ENCODE data around the gene CRYBA1. TPM values are rescaled to one million over a fixed set of nuclear protein-coding genes. Genes with fewer than 3 reads are reported as not detected.

Gene CRYBA1
- polyA plus RNA-seq, 3 donors: not detected

- peak overlapping the region; percentile 75 to 95 (median 92) for H3K27ac Mint-ChIP-seq
- H3K9me3 Mint-ChIP-seq: no peaks in the 10 kb centered on the region
- intact Hi-C loops (cut with micrococcal nuclease): loop anchor here in 1 of 2 donors (5.0 kb wide), 1 partner anchor 35 kb away; the partner anchor contains the start of gene NUFIP2
- H3K27me3 ChIP-seq (ENCODE audit: control insufficient read depth in 2 of 2, insufficient read depth in 2 of 2, low read length in 2 of 2): no peaks in the 10 kb centered on the region
- H3K4me2 ChIP-seq (replicated peaks; ENCODE audit: extremely low read depth, low read length, poor library complexity, severe bottlenecking): peak overlapping the region; percentile 42
- no peak overlapping the region for H3K4me3 Mint-ChIP-seq
- 90% methylated on average over 2 of the region's 8 CpGs for WGBS (ENCODE audit: insufficient coverage)
- H3K36me3 ChIP-seq (replicated peaks in 1 of 2; ENCODE audit: control insufficient read depth in 1 of 2, insufficient read depth in 2 of 2, low read length in 2 of 2): peaks cover 26 to 47% of the 10 kb centered on the region in 2 donors
- peaks cover 99% of the 10 kb centered on the region for H4K20me1 ChIP-seq (ENCODE audit: insufficient read depth, low read length)
- peak overlapping the region in 1 of 3 experiments; percentile 22 for H3K4me3 ChIP-seq (replicated peaks in 1 of 3; ENCODE audit: low read depth in 2 of 3, low read length in 3 of 3)
- no peaks in the 10 kb centered on the region for H3K9me3 ChIP-seq (replicated peaks in 1 of 2; ENCODE audit: control insufficient read depth in 1 of 2, insufficient read depth in 1 of 2, low read length in 2 of 2)
- no peak overlapping the region for H2AFZ ChIP-seq (ENCODE audit: insufficient read depth, low read depth, low read length, poor library complexity, severe bottlenecking)
- H3K27ac ChIP-seq (ENCODE audit: low read depth in 1 of 2, low read length in 2 of 2): peak overlapping the region in 1 of 2 donors; percentile 85
- DNase-seq: no peak
- TF ChIP-seq, protein P1, sequence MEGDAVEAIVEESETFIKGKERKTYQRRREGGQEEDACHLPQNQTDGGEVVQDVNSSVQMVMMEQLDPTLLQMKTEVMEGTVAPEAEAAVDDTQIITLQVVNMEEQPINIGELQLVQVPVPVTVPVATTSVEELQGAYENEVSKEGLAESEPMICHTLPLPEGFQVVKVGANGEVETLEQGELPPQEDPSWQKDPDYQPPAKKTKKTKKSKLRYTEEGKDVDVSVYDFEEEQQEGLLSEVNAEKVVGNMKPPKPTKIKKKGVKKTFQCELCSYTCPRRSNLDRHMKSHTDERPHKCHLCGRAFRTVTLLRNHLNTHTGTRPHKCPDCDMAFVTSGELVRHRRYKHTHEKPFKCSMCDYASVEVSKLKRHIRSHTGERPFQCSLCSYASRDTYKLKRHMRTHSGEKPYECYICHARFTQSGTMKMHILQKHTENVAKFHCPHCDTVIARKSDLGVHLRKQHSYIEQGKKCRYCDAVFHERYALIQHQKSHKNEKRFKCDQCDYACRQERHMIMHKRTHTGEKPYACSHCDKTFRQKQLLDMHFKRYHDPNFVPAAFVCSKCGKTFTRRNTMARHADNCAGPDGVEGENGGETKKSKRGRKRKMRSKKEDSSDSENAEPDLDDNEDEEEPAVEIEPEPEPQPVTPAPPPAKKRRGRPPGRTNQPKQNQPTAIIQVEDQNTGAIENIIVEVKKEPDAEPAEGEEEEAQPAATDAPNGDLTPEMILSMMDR (IDR thresholded peaks at IDR 0.05): no peak
- H3K4me1 ChIP-seq (ENCODE audit: control insufficient read depth in 1 of 2, insufficient read depth in 2 of 2, low read length in 2 of 2): peaks cover 38 to 56% of the 10 kb centered on the region in 2 donors
- peaks cover 54% of the 10 kb centered on the region for H3K4me1 Mint-ChIP-seq
- peaks cover 67% of the 10 kb centered on the region for H3K79me2 ChIP-seq (ENCODE audit: insufficient read depth, low read length)
- peaks cover 26 to 53% of the 10 kb centered on the region in 2 donors for H3K36me3 Mint-ChIP-seq
- H3K9ac ChIP-seq (ENCODE audit: insufficient read depth, low read length, poor library complexity, severe bottlenecking): no peak overlapping the region
- H3K27me3 Mint-ChIP-seq (ENCODE audit: low read depth in 3 of 3): no peaks in the 10 kb centered on the region
Observed at GRCh38 chr17:29256735-29257466, 10.2 kb downstream of the CRYBA1 start.

DNA sequence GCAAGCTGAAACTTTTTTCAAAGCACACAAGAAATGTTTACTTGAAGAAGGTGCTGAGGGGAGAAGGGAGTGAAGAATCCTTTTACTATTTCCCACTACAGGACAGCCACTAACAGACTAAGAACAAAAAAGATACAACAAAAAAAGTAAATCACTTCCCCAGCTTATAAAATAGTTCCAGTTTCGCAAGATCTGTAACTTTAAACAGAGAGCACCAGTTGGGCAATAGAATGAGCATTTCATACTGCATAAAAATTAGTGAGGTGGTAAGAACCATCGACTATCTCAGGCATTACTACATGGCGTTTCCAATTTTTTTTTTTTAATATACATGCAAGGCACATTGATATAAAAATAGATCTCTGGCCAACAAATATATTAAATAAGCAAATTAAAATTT, 11.1 kb downstream of the CRYBA1 start:
- peak overlapping the region; percentile 71 to 92 (median 81) for H3K27ac Mint-ChIP-seq
- peaks cover 48% of the 10 kb centered on the region for H3K4me1 Mint-ChIP-seq
- TF ChIP-seq, protein P1 (IDR thresholded peaks at IDR 0.05): no peak
- peaks cover 38 to 51% of the 10 kb centered on the region in 2 donors for H3K4me1 ChIP-seq (ENCODE audit: control insufficient read depth in 1 of 2, insufficient read depth in 2 of 2, low read length in 2 of 2)
- peaks cover 27 to 56% of the 10 kb centered on the region in 2 donors for H3K36me3 Mint-ChIP-seq
- H3K4me3 ChIP-seq (replicated peaks in 1 of 3; ENCODE audit: low read depth in 2 of 3, low read length in 3 of 3): peak overlapping the region in 1 of 3 experiments; percentile 33
- peaks cover 76% of the 10 kb centered on the region for H3K79me2 ChIP-seq (ENCODE audit: insufficient read depth, low read length)
- peak overlapping the region in 1 of 2 donors; percentile 85 for H3K27ac ChIP-seq (ENCODE audit: low read depth in 1 of 2, low read length in 2 of 2)
- H3K4me2 ChIP-seq (replicated peaks; ENCODE audit: extremely low read depth, low read length, poor library complexity, severe bottlenecking): peak overlapping the region; percentile 42
- peak overlapping the region in 1 of 2 donors; percentile 11 for H3K4me3 Mint-ChIP-seq
- no peak overlapping the region for H3K9ac ChIP-seq (ENCODE audit: insufficient read depth, low read length, poor library complexity, severe bottlenecking)
- H3K27me3 ChIP-seq (ENCODE audit: control insufficient read depth in 2 of 2, insufficient read depth in 2 of 2, low read length in 2 of 2): no peaks in the 10 kb centered on the region
- intact Hi-C loops (cut with micrococcal nuclease): loop anchor here in 1 of 2 donors (5.0 kb wide), 1 partner anchor 35 kb away; the partner anchor contains the start of gene NUFIP2
- peaks cover 35 to 56% of the 10 kb centered on the region in 2 donors for H3K36me3 ChIP-seq (replicated peaks in 1 of 2; ENCODE audit: control insufficient read depth in 1 of 2, insufficient read depth in 2 of 2, low read length in 2 of 2)
- no CpG with 5 or more reads among the region's 3 CpGs for WGBS (ENCODE audit: insufficient coverage)
- H3K27me3 Mint-ChIP-seq (ENCODE audit: low read depth in 3 of 3): no peaks in the 10 kb centered on the region
- H4K20me1 ChIP-seq (ENCODE audit: insufficient read depth, low read length): peaks cover 99% of the 10 kb centered on the region
- DNase-seq: peak; percentile 43 to 76 (median 72)
- no peak overlapping the region for H2AFZ ChIP-seq (ENCODE audit: insufficient read depth, low read depth, low read length, poor library complexity, severe bottlenecking)
- no peaks in the 10 kb centered on the region for H3K9me3 Mint-ChIP-seq
- H3K9me3 ChIP-seq (replicated peaks in 1 of 2; ENCODE audit: control insufficient read depth in 1 of 2, insufficient read depth in 1 of 2, low read length in 2 of 2): no peaks in the 10 kb centered on the region

Data from CD14-positive monocyte (primary cell).